GM19328 (cell line): ENCODE measurements around the gene PPP1R27.
"Not testable (repeated sequence)": the region's sequence is repeated elsewhere in the genome, so short reads cannot be mapped to it uniquely, and the experiment has no call there.

Experiments used
- ATAC-seq: cut with Tn5 transposase; IDR thresholded peaks from one replicate; pipeline ENCODE4 v1.9.1; 2021; ENCODE audit warnings: mild to moderate bottlenecking, moderate library complexity; ENCODE audit not compliant: unreplicated experiment

The PPP1R27 gene

DNA sequence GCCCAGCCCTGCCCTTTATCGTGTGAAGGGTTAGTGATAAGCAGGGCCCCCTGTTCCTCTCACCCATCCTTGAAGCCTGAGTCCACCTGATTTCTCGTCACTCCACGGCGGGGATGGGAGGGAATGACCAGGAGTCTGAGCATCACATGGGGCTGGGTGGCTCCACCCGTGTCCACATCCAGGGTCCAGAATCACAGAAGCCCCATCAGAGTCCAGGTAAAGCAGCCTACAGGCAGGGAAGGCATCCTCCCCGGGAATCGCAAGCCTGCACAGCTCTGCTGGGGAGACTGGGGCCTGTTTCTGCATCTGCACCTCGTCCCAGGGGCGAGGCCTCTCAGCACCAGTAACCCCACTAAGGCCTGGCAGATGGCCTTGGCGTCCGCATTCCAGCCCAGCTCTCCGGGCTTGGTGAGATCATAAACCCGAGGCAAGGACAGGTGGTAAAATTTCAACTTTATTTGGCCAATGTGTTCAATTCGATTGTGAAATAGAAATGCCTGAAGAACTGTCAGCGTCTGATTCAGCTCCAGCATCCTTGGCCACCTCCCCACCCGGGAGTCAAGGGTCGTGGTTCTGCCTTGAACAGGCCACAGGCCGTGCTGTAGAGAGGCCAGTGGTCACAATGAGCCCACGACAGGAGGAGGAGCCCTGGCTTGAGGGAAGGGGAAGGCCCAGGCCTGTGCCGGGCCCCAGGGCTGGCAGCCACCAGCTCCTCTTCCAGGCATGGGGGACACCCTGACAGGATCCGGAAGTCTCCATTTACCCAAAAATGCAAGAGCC, 8.1 kb upstream of the PPP1R27 start:
- no peak for ATAC-seq

DNA sequence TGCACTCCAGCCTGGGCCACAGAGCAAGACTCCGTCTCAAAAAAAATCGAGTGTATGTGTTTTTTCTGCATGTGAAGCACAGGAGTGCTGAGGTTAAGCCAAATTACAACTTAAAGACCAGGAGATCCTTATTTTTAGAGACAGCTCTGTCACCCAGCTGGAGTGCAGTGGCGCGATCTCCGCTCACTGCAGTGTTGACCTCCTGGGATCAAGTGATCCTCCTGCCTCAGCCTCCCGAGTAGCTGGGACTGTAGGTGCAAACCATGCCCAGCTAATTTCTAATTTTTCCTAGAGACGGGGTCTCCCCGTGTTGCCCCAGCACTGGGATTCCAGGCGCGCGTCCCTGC, 7.5 kb upstream of the PPP1R27 start:
- ATAC-seq, result no peak

DNA sequence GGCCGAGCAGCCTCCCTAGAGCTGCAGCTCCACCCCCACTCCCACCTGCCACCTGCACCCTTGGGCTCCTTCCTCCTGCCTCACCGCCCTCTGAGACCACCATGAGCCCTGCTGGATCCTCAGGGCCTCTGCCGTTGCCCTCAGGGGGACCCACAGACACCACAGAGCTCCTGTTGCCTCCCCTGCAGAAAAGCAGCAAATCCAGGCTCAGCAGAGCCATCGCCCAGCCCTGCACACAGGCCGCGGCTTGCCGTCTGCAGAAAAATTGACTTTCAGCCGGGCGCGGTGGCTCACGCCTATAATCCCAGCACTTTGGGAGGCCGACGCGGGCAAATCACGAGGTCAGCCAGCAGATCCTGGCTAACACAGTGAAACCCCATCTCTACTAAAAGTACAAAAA, 7.0 kb upstream of the PPP1R27 start:
- ATAC-seq, result no peak

DNA sequence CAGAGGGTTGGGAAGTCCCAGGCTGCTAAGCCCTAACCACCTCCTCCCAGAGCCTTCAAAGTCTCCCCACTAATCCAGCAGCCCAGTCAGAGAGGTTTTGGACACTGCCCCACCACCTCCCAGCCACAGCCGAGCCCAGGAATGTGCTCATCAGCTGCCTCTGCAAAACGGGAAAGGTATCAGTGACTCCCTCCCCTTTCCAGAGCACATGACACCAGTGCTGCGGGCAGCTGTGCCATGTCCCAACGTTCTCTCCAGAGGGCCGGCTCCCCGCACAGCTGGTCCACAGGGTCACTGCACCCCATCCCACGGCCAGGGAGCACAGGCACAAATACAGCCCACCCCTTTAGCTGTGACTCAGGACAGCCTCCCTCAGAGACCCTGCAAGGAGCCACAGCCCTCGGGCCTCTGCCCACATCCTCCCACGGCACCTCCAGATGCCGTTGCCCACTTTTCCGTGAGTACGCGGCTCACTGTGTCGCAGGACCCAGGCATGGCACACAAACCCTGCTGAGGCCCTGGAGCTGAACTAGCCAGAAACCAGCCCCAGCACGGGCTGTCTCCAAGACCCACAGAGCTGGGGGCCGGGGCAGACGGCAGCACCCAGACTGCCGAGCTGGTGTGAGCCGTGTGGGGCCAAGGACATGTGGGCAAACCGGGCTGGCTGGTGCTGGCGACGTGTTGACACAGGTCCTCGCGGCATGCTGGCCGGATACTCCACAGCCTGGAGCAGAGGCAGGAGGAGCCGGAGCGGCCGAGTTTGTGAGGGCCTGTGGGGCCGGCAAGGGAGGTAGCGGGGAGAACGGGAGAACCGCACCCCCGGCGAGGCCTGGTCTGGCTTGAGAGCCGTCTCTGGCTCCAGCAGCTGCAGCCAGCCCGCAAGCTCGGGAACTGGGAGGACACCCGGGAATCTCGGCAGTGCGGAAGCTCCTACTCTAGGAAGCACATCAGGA, 6.3 kb upstream of the PPP1R27 start:
- ATAC-seq, result no peak

DNA sequence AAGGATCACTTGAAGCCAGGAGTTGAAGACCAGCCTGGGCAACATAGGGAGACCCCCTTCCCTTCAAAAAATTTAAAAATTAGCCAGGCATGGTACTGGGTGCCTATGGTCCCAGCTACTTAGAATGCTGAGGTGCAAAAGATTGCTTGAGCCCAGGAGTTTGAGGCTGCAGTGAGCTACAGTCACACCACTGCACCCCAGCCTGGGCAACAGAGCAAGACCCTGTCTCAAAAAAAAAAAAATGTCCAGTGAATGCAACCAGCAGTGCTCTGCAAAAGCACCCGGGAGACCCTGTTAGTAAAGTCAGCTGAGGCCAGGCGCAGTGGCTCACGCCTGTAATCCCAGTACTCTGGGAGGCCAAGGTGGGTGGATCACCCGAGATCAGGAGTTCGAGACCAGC, 5.2 kb upstream of the PPP1R27 start:
- not testable (repeated sequence) for ATAC-seq

DNA sequence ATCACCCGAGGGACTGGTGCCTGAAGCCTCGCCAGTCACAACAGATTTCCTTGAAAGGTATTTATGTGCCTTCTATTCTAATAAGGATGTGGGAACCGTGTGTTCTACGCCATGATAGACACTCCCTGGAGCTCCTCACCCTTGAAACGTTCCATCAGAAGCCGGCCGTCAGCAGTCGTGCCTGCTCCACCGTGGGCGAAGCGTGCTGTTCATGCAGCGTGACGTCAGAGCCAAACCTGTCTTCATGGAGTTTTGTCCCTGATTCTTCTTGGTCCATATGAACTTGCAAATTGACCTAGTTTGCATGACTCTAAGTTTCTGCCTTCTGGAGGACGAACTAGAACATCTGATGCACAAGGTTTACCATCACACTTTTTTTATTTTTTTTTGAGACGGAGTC, 4.5 kb upstream of the PPP1R27 start:
- no peak for ATAC-seq

DNA sequence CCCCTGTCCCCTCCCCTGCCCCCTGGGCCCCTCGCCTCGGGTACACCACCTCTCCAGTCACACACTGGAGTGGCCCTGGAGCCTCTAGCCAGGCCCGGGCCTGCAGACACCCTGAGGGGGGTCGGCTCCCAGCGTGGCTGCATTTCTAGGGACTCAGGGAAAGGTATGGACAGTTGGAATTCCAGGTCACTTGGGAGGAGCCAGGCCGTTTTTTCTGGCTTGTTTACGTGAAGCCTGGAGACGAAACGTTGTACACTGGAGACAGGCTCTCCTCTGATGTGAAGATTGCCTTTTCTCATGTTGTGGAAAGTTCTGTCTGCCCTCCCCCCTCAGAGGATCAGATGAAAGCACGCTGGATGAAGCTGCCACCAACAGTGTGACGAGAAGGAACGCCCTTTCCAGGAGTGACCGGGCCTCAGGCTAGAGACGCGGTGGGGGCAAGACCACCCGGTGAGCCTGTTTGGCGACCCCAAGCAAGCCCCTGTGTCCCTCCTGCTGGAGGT, 4.0 kb upstream of the PPP1R27 start:
- no peak for ATAC-seq

DNA sequence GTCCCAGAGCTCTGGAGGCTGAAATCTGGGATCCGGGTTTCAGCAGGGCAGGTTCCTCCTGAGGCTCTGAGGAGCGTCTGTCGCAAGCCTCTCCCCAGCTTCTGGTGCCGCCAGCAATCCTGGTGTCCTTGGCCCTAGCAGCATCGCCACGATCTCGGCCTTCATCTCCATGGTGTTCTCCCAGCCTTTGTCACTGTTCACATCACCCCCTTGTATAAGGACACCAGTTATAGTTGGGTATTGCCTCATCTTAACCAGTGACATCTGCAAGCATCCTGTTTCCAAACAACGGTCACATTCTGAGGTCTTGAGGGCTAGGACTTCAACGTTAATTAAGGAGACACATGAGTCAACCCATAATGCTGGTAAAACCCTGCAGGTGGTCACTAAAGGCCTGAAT, 2.8 kb upstream of the PPP1R27 start:
- ATAC-seq, result no peak

DNA sequence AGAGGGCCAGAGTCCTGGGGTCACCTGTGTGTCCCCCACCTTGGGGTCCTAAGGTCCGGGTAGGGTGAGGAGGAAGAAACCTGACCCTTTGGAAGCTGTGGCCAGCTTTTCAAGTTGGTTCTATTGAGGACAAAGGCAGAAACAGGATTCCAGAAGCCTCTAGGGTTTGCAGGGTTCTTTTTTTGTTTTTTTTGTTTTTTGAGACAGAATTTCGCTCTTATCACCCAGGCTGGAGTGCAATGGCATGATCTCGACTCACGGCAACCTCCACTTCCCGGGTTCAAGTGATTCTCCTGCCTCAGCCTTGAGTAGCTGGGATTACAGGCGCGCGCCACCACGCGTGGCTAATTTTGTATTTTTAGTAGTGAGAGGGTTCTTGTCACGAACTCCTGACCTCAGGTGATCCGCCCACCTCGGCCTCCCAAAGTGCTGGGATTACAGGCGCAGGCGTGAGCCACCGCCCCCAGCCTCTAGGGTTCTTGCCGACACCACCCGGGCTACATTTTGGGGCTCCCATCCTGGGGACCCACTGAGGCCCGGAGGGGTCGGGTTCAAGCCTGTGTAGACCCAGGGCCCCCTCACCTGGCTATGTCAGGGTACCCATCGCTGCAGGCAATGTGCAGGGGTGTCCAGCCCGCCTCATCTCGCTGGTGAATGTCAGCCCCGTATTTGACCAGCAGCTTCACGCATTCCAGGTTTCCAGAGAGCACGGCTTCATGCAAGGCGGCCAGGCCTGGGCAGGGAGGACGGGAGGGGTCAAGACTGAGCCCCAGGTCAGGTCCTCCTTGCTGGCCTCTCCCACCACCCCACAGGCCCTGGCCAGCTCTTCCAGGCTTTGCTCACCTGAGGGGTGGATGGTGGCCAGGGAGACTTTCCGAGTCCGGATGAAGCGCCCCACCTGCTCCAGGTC, 674 bp downstream of the PPP1R27 start:
- no peak for ATAC-seq

DNA sequence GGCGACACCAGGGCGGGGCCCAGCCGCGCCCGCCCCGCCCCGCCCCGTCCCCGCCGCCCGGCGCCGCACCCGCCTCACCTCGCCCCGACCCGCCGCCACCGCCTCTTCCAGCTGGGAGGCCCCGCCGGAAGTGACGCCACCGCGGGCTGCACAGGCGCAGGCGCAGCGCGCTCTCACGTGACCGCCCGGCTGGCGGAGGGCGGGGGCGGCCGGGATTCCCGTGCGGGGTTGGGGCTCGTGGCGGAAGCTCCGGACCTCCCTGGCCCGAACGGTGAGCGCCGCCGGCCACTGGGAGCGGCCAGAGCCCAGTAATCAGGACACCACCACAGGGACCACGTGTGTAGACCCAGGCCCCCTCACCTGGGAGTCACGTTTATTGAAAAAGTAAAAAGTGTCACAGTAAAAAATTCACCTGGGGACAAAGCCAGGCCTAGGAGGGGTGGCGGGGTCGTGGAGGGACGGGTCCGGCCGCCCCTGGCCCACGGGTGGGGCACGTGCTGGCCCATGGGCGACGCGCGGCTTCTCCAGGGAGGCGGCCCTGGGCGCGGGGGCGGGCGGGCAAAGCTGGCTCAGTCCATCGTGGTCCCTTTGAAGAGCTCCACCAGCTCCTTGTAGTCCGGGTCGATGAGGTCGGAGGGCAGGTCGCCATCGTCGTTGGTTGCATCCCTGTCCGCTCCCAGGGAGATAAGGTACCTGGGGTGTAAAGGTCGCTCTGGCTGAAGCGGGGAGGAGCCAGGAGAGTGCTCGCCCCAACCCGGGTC, 1.5 kb downstream of the PPP1R27 start, which contains the start of gene MCRIP1:
Gene MCRIP1 (minus strand): TSS at position 132 of the 761 bp plus-strand sequence. CDS start 8,785 bp downstream, outside the sequence.
- peak; percentile 66 for ATAC-seq

DNA sequence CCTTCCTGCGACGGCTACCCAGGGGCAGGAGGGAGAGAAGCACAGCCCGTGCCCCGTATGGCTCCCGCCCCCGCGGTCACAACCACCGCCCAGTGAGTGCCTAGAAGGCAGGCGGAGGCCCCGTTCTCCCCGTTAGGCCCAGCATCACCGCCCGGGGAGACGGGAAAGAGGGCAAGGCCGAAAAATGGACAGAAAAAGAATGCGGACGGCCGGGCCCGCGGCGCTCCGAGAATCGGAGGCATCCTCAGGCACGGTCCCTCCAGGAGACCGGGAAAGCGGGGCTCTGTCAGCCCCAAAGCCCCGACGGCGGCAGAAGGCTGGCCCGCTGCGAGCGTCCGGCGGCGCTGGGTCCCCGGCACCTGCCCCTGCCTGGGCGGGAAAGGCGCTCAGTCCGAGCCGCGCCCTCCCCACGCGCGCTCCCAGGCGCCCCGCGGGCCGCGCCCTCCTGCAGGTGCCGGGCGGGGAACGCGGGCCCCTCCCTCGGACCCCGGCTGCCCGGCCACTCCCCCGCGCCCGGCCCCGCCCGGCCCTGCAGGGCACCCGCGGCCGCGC, 2.2 kb downstream of the PPP1R27 start:
- peak; percentile 63 for ATAC-seq

DNA sequence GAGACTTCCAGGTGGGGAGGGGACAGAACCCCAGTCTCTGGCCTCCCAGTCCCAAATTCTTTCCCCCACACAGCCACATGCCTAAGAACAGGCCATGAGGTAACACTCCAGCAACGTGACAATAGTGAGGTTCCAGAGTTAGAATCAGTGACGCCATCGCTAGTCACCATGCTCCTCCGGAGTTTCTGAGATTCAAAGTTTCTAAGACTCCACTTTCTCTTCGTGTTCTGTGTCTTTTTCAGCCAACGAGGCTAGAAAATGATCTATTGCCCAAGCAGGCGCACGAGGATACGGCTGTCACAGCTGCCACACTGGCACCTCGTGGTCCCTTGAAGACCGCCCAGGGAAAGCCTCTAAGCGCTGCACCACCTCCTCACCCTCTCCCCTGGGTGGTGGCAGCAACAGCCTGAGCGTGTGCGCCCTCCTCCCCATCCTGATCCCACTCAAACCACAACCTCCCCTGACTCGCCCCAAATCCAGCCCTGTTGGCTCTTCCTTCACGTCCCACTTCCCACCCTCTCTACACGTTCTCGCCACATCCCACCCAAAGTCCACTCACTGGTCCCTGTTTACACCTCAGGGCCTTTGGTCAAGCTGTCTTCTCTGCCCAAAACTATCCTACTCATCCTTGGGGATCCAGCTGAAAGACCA, 2.8 kb downstream of the PPP1R27 start:
- ATAC-seq, result no peak

DNA sequence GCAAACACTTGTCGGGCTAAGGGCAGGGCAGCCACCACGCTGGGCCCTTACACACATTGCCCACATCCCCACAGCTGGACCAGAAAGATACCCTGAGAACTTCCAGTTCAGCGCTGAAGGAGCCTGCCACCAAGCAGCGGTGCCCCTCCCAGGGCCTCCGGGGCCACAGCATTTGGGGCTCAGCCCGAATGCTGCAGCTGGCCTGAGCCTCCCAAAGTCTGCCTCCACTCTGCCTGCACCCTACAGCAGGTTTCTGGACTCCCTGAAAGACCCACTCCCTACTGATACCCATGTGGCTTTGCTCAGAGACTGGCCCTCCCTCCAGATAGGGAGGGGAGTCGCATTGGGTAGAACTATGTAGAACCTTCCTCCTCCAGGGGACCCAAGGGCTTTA, 3.3 kb downstream of the PPP1R27 start:
- ATAC-seq, result no peak

DNA sequence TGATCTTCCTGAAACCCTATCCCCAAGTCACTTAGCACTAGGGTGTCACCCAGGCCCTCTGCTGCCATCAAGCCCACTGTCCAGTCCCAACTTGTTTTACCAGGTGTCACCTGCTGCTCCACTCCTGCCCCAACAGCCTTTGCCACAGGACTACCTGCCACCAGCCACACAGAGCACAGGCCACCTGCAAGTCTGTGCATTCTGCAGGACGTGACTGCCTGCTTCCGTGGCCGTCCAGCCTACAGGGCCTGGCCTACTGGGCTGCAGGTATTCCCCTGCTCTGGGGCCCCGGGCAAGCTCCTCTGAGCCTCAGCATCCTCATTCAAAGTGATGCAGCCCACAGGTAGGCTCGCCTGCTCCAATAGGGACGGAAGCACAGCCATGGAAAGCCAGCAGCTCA, 5.0 kb downstream of the PPP1R27 start:
- ATAC-seq, result no peak

DNA sequence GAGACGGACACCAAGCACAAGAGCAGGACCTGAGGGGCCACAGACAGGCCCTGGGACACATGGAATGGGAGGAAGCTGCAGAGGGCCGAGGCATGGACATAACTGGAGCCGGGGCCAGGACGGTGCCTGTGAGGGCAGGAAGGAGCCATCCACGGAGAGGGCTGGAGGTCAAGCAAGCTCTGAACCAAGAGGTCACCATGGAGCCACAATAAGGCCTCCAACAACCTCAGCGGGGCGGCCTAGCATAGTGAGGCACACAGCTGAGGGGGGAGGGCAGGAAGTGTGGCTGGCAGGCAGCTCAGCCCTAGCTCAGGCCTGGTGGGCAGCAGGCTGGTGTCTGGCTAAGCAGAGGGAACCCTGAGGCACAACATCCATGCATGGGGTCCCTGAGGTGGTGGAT, 6.2 kb downstream of the PPP1R27 start:
- ATAC-seq, result no peak

DNA sequence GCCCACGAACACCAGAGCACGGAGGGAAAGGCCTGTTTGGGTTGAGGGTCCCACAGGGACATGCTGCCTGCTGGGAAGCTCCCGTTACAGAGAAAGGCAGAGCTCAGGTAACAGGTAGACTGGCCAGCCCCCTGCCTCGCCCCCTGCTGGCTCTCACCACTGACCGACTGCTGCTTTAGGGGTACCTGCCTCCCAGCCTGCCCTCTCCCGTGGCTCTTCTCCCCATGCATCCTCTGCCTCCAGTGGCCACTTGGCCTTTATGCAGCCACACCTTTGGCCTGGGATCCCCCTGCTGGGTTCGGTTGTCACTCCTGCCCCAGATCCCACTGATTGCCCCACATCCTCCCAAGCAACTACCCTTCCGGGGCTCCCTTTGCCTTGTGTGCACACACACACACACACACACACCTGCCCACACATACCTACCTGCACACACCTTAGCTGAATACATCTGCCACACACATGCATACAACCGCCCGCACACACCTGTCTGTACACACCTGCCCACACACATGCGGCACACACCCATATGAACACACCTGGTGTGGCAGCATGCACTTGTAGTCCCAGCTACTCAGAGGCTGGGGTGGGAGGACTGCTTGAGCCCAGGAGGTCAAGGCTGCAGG, 8.9 kb downstream of the PPP1R27 start:
- ATAC-seq, result no peak

DNA sequence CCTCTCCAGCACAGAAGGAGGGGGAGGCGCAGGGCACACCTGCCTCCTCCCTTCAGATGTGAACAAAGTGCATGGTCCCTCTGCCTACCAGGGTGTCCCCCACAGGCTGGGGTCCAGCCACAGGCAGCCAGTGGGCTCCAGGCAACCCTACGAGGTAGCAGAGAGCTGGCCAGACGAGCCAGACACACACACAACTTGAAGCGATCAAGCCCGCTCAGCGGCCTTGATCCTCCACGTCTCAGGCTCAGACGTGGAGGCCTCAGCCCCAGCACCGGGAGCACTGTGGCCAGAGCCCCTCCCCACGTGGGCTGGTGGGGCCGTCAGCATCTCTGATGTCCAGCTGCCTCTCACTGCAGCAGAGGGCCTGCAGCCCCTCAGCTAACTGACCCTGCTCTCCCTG, 10.3 kb downstream of the PPP1R27 start:
- no peak for ATAC-seq

DNA sequence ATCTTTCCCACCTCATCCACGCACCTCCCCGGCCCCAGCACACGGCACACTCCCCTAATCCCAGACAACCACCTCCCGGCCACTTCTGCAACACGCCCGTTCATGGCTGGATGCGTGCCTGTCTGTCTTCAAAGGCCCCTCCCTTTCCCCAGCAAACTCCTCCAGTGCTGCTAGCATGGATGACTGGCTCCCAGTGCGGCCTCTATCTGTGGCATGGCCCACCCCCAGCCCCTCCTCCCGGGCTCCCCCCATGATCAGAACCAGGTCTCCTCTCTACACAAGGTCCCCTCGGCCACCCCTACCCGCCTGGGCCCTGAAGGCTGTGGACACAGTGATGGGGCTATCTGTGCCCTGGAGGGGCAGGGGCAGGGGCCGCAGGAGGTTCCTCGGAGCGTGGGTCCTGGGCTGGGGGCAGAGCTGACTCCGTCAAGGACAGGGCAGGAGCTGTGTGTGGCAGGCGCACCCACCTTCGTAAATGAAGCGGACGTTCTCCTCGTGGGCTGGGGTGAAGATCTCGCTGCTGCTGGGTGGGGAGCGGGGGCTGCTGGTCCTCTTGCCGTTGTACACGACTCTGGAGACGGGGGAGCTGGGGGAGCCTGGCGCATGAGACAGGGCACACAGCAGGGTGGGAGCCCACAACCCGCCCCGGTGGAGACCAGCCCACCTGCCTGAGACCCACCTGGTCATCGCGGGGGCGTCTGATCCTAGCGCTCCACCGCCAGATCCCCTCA, 10.9 kb downstream of the PPP1R27 start:
- ATAC-seq, result no peak
